ENCODE results near the gene FOXO3.

FOXO3 gene

GRCh38 chr6:108716801-108717791 lies 156.4 kb downstream of the FOXO3 start:
- DNase-seq, result no peak

- no peak for DNase-seq
Measured at GRCh38 chr6:108719477-108719876, 158.8 kb downstream of the FOXO3 start.

GRCh38 chr6:108720827-108721226 lies 160.1 kb downstream of the FOXO3 start:
- DNase-seq, result no peak

- no peak for DNase-seq
Measured at GRCh38 chr6:108721286-108721685, 160.6 kb downstream of the FOXO3 start.

GRCh38 chr6:108723594-108723993 lies 162.9 kb downstream of the FOXO3 start:
- DNase-seq, result no peak

- DNase-seq, result no peak
Measured at GRCh38 chr6:108726726-108727339, 166.1 kb downstream of the FOXO3 start.

GRCh38 chr6:108727966-108728730 lies 167.4 kb downstream of the FOXO3 start:
- DNase-seq, result no peak

- DNase-seq, result no peak
Measured at GRCh38 chr6:108728826-108729225, 168.1 kb downstream of the FOXO3 start.

GRCh38 chr6:108730635-108731515 lies 170.2 kb downstream of the FOXO3 start:
- DNase-seq, result no peak

- DNase-seq, result no peak
Measured at GRCh38 chr6:108732091-108732870, 171.6 kb downstream of the FOXO3 start.

- DNase-seq, result no peak
Measured at GRCh38 chr6:108733051-108733450, 172.3 kb downstream of the FOXO3 start.

GRCh38 chr6:108733706-108734265 lies 173.1 kb downstream of the FOXO3 start:
- DNase-seq, result no peak
